ENCODE results near the gene CPN1. TPM values are rescaled to one million over a fixed set of nuclear protein-coding genes. Genes with fewer than 3 reads are reported as not detected.
"Not testable (repeated sequence)": the region's sequence is repeated elsewhere in the genome, so short reads cannot be mapped to it uniquely, and the experiment has no call there.

Gene CPN1
- total RNA-seq, 1 donor from 2014 or later: not detected

DNA sequence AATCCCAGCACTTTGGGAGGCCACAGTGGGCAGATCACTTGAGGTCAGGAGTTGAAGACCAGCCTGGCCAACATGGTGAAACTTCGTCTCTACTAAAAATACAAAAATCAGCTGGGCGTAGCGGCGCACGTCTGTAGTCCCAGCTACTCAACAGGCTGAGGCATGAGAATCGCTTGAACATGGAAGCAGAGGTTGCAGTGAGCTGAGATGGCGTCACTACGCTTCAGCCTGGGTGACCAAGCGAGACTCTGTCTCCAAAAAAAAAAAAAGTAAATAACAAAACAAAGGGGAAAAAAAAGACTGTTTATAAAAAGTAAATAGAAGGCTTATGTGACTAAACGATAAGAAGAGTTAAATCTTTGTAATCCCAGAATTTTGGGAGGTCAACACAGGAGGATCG lies 56.9 kb downstream of the CPN1 start:
- no peak for DNase-seq (ENCODE audit: low read depth in 2 of 2)

DNA sequence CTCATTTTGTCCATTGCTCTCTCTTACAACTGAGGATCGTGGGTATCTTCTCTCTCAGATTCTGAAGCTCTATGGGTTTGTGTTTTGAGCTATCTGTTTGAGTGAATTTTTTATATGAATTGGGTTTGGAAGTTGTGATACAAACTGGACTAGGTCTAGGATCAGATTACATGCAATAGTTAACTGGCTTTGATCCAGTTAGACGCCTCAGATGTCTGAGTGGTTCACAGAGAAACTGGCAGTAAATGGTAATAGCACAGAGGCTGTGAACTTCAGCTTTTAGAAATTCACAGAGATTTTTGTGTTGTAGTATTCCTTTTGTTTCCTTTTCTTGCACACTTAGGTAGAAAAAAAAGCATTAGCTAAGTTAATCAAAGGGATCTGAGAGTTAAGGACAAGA lies 59.3 kb downstream of the CPN1 start:
- DNase-seq (ENCODE audit: low read depth in 2 of 2): no peak

DNA sequence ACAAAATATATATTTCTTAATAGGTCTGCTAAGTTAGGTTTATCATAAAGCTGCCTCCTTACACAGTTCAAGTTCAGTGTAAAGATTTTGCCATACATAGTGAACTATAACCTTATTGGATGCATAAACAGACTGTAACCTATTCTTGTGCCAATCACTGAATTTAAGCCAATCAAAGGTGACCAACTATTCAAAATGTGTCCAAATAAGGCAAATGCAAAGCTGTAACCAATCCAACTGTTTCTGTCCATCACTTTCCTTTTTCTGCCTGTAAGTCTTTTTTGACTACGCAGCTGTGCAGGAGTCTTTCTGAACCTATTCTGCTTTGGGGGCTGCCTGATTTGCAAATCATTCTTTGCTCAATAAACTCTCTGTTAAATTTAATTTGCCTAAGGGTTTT lies 60.3 kb downstream of the CPN1 start:
- no peak for DNase-seq (ENCODE audit: low read depth in 2 of 2)

GRCh38 chr10:100020886-100021253 lies 60.8 kb downstream of the CPN1 start:
- DNase-seq (ENCODE audit: low read depth in 2 of 2): no peak

GRCh38 chr10:100020142-100020885 lies 61.4 kb downstream of the CPN1 start:
- no peak for DNase-seq (ENCODE audit: low read depth in 2 of 2)

DNA sequence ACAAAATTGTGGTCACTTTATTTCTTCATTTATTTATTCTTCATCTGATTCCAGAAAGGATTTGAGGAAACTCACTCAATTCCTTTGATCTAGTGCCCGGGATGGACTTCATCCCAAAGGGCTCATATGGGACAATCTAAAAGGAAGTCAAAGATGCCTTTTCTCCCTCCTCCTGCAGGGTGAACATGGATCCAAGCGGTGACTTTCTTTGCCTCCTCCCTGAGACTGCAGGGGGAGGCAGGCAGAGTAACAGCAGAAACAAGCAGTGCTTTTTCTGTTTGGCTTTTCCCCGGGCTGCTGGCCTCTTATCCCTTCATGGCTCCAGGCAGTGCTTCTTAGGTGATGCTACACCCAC lies 61.9 kb downstream of the CPN1 start:
- DNase-seq (ENCODE audit: low read depth in 2 of 2): no peak

GRCh38 chr10:100014071-100014762 lies 67.5 kb downstream of the CPN1 start:
- no peak for DNase-seq (ENCODE audit: low read depth in 2 of 2)

- DNase-seq (ENCODE audit: low read depth in 2 of 2): no peak
These were observed 68.0 kb downstream of the CPN1 start for GRCh38 chr10:100013621-100014020.

DNA sequence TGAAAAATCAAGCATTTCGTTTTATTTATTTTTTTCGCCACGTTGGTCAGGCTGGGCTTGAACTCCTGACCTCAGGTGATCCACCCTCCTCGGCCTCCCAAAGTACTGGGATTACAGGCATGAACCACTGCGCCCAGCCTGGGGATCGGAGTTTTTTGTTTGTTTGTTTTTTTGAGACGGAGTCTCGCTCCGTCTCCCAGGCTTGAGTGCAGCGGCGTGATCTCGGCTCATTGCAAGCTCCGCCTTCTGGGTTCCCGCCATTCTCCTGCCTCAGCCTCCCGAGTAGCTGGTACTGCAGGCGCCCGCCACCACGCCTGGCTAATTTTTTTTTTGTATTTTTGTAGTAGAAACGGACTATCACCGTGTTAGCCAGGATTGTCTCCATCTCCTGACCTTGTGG lies 69.8 kb downstream of the CPN1 start:
- not testable (repeated sequence) for DNase-seq (ENCODE audit: low read depth in 2 of 2)

DNA sequence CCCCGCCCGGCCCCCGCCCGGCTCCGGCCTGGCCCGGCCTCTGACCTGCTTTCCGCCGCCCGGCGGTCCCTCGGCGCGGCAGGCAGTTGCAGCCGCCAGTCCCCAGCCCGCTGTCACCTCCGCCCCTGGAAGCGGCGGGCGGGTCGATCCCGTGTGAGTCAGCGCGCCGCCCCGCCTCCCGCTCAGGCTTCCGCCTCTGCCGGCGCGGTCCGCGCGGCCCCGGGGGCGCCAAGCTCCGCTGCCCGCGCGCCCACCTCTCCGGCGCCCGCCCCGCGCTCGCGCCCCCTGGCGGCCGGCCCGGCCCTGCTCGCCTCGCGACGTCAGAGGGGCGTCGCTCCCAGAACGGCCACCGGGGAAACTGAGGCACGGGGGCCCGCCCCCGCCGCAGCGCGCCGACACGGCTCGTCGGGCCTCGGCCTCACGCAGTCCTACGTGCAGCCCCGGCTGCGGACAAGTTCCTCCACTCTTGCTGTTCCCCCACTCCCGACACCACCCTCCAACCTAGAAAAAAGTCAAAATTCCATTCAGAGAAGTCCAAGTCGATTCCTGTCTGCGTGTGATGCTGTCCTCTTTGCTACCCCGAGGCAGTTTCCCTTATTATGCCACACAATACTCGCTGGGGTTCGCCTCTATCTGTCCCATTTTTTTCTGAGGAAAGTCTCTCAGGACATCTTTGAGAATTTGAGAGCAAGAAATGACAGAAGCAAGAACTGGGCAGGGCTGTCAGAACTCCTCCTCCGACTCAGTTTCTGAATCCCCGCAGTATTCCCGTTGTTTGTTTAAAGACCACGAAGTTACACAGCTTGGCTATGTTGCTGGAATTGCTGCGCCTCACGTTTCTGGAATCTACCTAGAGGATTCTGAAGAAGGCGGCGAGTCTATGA lies 71.6 kb downstream of the CPN1 start, which contains the start of gene DNMBP:
Gene DNMBP (minus strand): TSS at position 155 of the 884 bp plus-strand sequence. CDS start 37,823 bp downstream, outside the sequence.
- DNase-seq (ENCODE audit: low read depth in 2 of 2): peak; percentile 51 to 92

- DNase-seq (ENCODE audit: low read depth in 2 of 2): no peak
These were observed 72.3 kb downstream of the CPN1 start for GRCh38 chr10:100009283-100009792.

DNA sequence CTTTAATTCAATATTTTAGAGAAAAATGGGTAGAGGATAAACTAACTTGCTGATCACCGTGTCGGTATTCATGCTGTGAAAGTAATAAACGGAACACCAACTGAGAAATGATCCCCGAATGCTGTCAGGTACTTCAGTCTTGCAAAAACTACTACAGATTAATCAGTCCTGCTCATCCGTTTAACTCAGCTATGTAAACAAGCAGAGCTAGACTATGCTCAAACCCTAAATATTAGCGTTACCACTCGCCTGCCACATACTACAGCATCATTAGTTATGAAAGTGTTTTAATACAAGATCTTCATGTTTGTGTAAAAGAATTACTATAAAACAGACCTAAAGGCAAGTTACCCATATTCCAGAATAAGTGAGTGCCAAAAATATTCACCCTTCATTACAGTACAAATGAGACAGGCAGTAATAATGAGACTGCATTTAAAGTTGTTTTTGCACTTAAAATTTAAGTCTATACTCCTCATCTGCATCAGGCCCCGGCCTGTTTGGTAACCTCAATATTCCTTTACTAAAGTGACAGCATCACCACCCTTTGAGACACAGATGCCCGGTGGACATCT lies 72.9 kb downstream of the CPN1 start:
- no peak for DNase-seq (ENCODE audit: low read depth in 2 of 2)

DNA sequence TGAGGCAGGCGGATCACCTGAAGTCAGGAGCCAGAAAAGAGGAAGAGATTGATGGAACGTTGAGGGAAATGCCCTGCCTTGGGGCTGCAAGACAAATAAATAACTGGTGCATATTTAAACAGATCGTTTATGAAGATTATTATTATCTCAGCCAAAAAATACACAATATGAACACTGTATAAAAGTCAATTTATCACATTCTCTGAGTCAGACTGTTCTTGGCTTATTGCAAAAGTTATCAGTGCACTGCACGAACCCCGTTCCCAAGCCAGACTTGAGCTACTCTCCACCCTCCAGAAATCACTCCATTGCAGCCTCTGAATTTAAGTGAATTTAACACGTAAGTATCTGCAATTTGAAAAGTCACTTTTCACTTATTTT lies 73.5 kb downstream of the CPN1 start:
- DNase-seq (ENCODE audit: low read depth in 2 of 2): no peak

DNA sequence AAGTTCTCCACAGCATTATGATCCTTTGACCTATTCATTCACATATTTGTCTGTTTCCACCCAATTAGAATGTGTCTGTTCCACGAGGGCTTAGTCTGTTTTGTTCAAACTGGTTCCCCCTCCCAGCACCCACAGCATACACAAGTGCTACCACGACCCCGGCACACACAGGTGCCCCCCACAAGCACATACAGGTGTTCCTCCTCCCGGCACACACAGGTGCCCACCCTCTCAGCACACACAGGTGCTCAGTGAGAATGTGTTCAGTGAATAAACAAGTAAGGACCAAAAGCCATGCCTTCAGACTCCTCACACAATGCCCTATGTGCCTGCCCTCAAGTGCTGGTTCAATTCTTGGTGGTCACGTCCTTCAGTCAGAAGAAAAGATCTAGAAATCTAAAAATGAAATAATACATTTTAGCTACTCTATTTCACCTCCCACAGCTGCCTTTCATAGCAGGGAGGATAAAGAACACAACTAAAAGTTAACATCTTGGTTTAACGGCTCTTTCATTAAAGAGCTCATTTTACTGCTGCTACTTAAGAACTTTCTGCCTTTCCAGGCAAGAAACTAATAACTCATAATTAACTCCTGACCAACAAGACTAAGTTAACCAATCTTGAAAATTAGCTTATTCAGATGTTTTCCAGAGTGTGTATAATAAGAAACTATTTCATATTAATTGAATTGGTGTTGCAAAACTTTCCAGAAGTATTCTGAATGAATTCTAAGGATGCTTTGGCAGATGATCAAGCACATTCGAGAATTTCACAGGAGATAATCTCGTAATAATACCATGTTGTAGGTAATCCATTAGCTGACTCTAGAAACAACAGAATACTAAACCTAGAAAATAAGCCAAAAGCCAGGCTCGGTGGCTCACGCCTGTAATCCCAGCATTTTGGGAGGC lies 74.2 kb downstream of the CPN1 start:
- no peak for DNase-seq (ENCODE audit: low read depth in 2 of 2)

- peak; percentile 50 to 95 for DNase-seq (ENCODE audit: low read depth in 2 of 2)
These were observed 75.3 kb downstream of the CPN1 start for GRCh38 chr10:100006243-100006886.

GRCh38 chr10:100004805-100005510 lies 76.7 kb downstream of the CPN1 start:
- DNase-seq (ENCODE audit: low read depth in 2 of 2): no peak

DNA sequence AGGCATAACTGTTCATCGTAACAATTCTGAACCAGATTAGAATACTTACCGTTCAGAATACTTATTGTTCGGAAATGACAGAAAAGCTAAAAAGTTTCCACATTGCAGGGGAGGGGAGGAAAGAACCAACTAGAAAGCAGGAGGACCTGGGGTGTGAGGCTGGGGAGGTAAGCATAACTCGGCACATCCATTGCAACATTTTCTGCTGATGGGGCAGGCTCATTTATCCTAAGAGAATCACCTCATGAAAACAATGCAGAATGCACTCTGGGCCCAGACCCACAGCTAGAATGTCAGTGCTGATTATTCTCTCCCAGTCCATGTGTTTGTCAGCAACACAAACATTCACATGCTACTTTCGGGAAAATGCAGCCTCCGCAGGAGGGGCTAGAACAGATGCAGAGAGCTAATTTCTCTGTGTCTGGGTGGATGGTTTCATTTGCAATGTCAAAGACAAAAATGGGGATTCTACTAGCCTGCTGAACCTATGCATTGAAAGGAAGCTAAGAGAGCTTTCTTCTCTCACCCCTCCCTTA lies 81.5 kb downstream of the CPN1 start:
- DNase-seq (ENCODE audit: low read depth in 2 of 2): no peak

DNA sequence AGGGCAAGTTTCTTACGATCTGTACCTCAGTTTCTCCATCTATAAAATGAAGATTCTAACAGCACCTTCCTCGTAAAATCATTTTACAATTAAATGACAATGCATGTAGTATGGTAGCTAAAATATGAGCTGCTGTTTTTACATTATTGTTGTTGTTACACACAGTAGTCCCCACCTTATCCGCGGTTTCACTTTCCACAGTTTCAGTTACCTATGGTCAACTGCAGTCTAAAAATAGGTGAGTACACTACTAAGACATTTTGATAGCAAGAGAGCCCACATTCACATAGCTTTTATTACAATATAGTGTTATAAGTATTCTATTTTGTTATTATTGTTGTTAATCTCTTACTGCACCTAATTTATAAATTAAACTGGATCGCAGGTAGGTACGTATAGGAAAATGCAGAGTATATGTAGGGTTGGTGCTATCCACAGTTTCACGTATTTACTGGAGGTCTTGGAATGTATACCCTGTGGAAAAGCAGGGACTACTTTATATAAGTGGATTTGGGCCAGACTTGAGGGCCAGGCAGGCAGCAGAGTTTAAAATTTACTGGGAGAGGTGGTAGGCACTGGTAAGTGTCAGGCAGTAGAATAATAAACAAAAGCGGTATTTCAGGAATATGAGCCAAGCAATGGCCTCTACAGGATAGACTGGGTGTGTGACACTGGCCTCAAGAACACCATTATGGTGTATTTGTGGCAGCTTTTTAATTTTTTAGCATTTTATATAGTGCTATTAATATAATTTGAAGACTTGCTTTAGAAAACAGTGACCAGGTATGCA lies 82.2 kb downstream of the CPN1 start:
- DNase-seq (ENCODE audit: low read depth in 2 of 2): no peak

Data from dermis microvascular lymphatic vessel endothelial cell (primary cell).